GM18873 (cell line): Measurements from ENCODE around the gene SPAG9.
A peak's percentile ranks its signal among the peaks of the same experiment; 100 is the strongest.
"Not testable (repeated sequence)": the region's sequence is repeated elsewhere in the genome, so short reads cannot be mapped to it uniquely, and the experiment has no call there.

Source experiments
- ATAC-seq: cut with Tn5 transposase; IDR thresholded peaks from one replicate; pipeline ENCODE4 v1.9.1; 2021; ENCODE audit warnings: mild to moderate bottlenecking, moderate library complexity, moderate number of reproducible peaks; ENCODE audit not compliant: unreplicated experiment, low FRiP score

Gene SPAG9

DNA sequence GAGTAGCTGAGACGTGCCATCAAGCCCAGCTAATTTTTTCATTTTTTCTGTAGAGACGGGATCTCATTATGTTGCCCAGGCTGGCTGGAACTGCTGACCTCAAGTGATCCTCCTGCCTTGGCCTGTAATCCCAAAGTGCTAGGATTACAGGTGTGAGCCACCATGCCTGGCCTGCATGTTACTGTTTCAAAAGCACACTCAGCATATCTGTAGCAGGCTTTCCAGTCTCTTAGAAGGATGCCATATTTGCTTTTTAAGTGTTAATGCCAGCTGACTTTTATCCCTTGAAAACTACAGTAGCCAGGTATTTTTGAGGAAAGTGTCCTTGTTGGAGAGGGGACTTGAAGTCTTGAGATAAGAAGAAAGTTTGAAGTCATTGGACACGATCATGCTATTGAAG lies 15.3 kb upstream of the SPAG9 start:
- no peak for ATAC-seq

DNA sequence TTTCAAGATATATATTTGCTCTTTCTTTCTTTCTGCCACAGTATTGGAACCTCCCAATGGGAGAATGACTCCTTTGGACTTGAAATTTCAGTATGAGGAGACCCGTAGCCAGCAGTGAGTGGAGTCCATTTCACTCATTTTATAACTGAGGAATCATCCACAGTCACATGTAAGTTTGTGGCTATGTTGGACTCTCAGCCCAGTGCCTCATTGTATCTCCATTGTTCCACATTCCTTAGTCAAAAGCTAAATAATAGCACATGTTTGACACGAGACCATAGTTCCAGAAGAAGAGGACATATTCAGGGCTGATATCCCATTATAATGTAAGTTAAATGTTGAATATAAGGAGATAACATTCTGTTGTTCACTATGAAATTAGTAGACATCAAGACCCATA lies 12.7 kb upstream of the SPAG9 start:
- no peak for ATAC-seq

DNA sequence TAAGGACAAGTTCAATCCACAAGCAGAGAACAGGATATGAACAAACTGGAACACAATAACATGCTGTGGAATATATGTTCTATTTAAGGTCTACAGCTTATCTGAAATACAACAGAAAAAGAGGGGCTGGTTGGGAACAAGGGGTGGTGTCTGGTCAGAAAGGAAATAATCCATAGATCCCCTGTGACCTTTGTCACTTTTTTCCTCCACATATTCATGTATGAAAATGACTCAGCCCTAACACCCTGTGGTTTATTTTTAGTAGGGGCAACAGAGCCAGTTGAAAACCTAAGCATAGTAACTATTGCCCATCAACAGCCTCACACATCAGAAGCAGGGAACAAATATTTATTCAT lies 12.3 kb upstream of the SPAG9 start:
- no peak for ATAC-seq

DNA sequence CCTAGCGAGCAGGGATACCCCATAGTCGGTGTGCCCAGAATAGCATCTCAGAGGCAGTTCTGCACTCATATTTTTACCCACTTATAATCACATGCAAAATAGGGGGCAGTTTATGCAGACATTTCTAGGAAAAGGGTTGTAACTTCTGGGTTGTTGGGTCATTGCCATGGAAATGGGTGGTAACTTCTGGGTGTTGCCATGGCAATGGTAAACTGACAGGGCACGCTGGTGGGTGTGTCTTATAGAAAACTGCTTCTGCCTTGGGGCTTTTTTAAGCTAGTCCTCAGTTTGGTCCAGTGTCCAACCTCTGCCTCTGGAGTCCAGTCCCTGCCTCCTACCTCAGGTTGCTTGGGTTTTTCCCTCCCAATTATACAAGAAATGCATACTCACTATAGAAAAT lies 7.4 kb upstream of the SPAG9 start:
- no peak for ATAC-seq

DNA sequence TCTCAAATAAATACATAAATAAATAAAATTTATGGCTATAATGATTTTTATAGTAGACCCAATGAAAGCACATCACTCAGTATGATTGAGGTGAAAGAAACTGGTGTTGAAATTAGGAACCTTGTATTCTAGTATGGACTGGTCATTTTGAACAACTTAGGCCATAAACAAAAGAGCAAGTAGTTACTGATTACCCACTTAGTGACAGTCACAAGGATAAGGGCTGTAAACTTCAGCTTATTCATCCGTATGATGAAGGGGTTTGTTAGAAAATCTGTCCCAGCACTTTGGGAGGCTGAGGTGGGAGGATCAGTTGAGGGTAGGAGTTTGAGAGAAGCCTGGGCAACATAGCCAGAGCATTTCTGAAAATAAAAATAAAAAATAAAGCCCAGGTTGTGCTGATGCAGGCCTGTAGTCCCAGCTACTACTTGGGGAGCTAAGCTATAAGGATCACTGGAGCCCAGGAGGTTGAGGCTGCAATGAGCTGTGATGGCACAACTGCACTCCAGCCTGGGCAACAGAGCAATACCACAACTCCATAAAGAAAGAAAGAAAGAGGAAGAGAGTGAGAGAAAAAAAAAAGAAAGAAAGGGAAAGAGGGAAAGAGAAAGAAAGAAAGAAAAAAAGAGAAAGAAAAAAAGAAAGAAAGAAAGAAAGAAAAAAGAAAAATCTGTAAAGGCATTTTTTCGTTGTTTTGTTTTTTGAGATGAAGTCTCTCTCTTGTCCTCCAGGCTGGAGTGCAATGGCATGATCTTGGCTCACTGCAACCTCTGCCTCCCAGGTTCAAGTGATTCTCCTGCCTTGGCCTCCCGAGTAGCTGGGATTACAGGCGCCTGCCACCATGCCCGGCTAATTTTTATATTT lies 4.2 kb upstream of the SPAG9 start:
- ATAC-seq: no peak

DNA sequence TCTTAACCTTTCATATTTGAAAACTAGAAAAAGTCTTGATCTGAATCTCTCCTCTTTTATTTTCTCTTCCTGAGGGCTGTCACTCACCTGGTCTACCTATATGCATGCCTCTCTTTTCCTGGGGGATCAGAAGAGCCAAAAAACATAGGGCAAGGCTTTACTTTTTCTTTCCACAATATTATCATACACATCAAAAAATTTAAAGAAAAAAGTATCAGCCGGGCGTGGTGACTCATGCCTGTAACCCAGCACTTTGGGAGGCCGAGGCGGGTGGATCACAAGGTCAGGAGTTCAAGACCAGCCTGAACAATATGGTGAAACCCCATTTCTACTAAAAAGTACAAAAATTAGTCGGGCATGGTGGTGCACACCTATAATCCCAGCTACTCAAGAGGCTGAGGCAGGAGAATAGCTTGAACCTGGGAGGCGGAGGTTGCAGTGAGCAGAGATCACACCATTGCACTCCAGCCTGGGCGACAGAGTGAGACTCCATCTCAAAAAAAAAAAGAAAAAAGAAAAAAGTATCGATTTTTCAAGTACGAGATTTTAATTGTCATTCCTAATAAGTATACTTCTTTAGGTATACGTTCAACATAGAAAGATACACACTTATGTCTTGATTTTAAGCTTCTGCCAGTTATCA lies 1.9 kb upstream of the SPAG9 start:
- not testable (repeated sequence) for ATAC-seq

DNA sequence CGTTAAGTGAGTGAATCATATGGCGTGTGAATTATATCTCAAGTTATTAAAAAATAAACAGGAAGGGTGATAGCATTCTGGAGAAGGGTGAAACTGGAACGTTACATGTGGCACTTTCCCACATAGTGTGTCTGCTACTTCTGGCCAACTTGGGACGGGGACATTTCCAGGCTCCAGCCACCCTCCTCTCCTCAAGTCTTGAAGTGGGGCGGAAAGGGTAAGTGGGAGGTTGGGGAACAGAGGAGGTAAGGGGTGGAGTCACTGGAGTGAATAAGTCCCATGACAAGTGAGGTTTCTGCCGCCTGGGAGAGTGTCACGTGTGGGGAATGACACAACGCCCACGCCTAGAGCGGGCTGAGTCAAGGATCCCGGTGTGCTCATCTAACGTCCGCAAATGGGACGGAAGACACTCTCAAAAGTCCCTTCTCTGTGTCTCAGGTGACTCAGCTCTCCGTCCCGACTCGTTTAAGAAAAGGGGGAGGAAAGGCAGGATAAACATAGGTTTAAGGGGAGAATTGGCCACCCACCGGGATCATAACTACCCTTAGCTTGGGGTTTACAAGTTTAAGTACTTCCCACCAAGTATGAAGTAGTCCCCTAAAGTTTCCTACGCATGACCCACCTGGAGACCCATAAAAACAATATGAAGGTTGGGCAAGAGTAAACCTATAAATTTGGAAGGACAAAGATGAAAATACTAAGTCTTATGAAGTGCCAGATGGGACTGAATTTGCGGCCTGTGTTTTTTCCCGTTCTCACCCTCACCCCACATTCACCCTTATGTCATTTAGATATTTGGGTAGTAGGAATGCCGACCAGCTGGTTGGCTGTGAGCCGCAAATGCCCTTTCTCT lies 1.2 kb upstream of the SPAG9 start:
- ATAC-seq: no peak

DNA sequence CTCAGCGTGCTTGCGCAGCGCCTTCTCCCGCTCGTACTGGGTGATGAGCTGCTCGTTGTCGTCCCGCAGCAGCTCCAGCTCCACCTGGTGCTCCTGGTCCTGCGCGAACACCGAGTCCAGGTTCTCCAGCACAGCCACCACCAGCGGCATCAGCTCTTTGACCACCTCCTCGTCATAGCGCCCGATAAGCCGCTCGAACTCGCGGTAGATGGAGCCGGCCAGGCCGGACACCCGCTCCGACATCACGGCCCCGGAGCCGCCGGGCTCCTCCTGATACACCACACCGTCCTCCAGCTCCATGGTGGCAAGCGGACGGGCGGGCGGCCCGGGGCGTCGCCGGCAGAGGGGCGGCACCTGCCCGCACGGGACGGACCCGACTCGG lies 320 bp downstream of the SPAG9 start:
- ATAC-seq: peak; percentile 25

DNA sequence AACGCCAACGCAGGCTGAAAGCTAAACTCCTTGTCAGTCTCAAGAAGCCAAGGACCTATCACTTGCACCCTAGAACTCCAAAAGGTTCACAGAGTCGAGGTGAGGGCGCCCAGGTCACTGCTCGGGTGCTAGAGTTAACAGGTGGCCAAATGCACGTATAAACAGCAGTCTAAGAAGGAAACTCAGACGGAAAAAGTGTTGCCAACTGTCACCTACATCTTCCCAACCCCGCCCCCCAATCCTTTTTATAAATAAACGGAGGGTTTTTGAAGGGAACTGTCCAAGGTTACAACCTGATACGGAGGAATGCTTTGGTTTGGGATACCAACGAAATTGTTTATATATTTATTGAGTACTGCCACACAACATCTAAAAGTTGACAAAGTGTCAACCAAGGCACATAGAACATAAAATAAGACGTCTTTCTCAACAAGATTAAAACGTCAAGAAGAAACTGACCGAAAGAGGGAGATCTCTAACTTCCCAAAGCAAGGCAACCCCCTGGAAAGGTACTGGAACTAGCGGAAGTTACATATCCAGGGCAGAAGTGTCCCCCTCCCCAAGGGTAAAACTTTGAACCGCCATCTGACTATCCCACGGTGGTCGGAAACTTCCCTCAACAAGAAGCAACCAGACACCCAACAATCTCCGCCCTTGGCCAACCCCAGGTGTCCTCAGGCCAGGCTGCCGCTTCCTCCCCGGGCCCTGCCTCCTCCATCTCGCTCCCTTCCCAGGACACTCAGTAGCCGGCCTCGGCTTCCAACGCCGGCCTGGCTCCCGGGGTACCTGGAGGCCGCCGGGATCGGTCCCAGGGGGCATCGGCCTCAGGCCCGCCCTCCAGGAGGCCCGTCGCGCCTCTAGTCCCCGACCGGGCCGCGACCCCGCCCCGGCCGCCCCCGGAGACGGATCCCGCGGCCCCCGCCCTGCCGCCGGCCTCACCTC lies 982 bp downstream of the SPAG9 start:
- peak; percentile 25 for ATAC-seq

DNA sequence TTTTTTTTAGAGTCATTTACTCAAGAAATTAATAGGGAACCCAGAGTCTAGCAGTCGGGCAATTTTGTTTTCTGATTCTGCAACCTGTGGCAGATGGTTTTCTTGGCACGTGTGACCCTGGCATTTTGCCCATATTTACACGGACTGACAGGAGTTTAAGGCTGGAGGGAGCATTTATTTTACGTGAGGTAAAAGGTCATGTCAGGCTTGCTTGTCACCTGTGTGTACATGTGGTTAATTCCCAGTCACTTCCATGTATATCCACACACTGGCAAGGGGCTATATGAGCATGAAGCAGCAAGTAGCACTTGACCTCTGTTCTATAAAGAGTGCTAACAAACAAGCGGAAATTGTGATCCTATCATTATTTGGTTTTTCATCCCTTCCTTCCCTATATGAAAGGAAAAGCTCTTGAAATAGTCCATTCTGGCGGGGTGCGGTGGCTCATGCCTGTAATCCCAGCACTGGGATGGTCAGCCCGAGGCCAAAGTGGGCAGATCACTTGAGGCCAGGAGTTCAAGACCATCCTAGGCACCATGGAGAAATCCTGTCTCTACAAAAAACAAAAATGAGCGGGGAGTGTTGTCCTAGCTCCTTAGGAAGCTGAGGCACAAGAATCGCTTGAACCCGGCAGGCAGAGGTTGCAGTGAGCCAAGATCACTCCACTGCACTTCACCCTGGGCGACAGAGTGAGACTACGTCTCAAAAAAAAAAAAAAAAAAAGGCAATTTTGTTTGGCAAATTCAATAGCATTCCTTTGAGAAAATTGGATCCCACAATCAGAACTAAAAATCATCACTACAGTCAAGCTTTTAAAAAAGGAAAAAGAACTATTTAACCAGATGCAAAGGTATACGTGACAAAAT lies 2.1 kb downstream of the SPAG9 start:
- ATAC-seq: no peak

DNA sequence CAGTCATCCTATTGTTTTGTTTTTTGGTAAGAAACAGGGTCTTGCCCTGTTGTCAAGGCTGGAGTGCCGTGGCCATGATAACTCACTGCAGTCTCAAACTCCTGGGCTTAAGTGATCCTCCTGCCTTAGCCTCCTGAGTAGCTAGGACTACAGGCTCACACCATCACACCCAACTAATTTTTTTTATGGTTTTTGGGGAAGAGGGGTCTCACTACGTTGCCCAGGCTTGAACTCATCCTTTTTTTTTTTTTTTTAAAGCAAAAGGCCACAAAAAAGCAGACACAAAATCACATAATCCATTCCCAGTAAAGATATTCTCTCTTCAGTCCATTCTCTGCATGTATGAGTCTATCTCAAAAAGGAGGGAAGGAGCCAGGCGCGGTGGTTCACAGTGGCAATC lies 5.5 kb downstream of the SPAG9 start:
- no peak for ATAC-seq

DNA sequence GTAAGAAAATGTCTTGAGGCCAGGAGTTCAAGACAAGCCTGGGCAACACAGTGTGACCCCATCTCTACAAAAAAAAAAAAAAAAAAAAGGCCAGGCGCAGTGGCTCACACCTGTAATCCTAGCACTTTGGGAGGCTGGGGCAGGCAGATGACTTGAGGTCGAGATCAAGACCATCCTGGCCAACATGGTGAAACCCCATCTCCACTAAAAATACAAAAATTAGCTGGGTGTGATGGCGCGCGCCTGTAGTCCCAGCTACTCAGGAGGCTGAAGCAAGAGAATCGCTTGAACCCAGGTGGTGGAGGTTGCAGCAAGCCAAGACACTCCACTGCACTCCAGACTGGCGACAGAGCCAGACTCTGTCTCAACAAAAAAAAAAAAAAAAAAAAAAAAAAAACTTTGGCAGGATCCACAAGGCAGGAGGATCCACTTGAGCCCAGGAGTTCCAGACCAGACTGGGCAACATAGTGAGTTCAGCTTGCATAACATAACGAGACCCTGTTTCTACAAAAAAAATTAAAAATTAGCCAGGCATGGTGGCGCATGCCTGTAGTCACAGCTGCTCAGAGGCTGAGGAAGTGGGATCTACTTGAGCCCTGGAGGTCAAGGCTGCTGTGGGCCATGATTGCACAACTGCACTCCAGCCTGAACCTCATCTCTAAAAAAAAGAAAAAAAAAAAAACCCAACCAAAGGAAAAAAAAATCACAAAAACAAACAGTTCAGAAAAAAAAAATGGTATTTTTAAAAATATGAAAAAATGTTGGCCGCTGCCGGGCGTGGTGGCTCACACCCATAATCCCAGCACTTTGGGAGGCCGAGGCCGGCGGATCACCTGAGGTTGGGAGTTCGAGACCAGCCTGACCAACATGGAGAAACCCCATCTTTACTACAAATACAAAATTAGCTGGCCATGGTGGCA lies 8.1 kb downstream of the SPAG9 start:
- ATAC-seq: not testable (repeated sequence)

DNA sequence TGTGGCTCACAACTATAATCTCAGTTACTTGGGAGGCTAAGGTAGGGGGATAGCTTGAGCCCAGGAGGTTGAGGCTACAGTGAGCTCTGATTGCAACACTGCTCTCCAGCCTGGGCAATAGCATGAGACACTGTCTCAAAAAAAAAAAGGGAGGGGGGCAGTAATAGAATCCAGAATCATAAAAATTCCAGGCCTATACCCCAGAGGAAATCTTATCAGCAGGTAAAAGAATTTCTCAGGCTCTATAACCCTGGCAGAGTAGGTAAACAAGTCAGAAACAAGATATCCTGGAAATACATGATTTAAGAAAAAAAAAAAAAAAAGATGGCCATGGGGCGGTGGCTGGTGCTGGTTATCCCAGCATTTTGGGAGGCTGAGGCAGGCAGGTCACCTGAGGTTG lies 12.9 kb downstream of the SPAG9 start:
- no peak for ATAC-seq

DNA sequence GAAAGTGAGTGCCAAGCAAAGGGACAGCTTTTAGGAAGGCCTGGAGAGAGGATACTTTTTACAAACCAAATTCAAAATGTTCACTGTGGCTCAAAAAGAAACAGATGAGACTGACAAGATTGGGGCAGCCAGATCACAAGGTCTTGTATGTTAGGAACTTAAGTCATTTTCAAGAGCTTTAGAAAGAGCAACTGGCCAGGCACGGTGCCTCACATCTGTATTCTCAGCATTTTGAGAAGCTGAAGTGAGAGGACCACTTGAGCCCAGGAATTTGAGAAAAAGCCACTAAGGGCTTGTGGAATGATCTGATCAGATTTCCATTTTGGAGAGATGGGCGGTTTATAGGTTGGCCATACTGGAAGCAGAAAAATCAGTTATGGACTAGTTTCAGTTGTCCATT lies 17.2 kb downstream of the SPAG9 start:
- ATAC-seq: no peak

DNA sequence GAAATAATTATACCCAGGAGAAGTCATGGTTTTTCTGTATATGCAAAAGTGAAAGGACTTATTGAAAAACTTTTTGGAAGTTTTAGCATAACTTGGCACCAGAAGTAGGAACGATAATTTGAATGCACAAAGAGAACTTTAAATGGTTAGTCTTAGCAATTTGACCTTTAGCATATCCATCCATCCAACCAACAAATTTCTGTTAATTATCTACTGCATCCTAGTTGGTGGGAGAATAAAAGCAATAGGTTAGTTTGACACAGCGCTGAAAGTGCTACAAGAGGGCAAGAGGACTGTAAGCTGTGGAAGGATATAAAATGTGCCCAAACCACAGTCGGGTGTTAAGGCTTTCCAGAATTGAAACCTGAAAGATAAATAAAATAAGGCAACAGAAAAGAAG lies 17.6 kb downstream of the SPAG9 start:
- no peak for ATAC-seq

DNA sequence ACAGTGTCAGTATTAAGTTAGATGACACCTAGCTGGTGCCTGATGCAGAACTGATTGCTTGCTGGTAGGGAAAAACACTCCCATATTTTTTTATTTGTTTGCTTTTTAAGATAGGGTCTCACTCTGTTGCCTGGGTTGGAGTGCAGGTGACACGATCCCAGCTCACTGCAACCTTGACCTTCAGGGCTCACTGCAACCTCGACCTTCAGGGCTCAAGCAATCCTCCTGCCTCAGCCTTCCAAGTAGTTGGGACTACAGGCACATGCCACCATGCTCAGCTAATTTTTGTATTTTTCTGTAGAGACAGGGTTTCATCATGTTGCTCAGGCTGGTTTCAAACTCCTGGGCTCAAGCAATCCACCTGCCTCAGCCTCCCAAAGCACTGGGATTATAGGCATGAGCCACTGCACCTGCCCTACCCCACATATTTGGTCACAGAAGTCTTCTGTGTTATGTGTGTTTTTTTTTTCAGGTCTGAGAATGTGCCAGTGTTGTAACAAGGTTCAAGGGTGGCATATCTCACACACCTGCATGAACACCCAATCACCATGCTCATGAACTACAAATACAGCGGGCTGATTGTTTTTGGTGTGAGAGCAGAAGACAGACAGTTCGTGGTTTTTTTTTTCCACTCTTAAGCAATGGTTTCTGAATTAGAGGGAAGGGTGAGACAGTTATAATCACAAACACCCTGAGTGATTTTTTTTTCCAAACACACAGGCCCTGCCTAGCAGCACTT lies 22.8 kb downstream of the SPAG9 start:
- ATAC-seq: no peak

DNA sequence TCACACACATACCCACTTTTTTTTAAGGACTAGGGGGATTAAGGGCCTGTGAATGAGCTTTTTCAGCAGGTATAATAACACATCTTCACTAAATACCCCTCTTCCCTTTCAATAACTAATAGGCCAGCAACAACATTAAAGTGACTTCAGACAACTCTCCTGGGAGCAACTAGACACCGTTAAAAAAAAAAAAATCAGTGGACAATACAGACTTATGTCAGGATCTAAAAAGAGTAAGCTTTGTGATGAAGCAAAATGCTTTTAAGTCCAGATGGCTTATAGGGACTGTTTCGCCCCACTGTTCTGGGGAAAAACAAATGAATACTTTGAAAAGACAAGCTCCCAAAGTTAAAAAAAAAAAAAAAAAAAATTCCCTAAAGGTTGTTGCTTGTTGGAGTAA lies 29.0 kb downstream of the SPAG9 start:
- ATAC-seq: no peak

DNA sequence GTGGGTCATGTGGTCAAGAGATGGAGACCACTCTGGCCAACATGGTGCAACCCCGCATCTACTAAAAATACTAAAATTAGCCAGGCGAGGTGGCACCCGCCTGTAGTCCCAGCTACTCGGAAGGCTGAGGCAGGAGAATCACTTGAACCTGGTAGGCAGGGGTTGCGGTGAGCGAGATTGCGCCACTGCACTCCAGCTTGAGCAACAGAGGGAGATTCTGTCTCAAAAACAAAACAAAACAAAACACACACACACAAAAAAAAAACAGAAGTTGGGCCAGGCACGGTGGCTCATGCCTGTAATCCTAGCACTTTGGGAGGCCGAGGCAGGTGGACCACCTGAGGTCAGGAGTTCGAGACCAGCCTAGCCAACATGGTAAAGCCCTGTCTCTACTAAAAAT lies 31.8 kb downstream of the SPAG9 start:
- not testable (repeated sequence) for ATAC-seq
